ENCODE data around the gene NARS2.

DNA sequence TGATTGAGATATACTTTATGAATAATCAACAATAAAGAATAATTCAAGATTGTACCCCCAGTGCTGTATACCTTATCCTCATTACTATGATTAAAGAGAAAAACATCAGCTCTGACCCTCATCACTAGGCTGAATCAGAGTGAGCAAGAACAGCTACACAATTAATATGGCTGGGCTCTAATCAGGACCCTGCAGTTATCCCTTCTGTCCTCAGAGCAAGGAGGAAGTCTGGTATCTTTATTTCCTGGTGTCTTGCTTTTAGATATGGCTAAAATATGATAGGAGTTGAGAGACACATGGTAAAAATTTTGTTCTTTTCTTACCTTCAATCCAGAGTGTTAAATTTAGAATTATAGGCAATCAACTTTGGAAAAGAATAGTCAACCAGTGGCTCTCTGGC, 128.5 kb downstream of the NARS2 start:
- TF ChIP-seq, protein P1, sequence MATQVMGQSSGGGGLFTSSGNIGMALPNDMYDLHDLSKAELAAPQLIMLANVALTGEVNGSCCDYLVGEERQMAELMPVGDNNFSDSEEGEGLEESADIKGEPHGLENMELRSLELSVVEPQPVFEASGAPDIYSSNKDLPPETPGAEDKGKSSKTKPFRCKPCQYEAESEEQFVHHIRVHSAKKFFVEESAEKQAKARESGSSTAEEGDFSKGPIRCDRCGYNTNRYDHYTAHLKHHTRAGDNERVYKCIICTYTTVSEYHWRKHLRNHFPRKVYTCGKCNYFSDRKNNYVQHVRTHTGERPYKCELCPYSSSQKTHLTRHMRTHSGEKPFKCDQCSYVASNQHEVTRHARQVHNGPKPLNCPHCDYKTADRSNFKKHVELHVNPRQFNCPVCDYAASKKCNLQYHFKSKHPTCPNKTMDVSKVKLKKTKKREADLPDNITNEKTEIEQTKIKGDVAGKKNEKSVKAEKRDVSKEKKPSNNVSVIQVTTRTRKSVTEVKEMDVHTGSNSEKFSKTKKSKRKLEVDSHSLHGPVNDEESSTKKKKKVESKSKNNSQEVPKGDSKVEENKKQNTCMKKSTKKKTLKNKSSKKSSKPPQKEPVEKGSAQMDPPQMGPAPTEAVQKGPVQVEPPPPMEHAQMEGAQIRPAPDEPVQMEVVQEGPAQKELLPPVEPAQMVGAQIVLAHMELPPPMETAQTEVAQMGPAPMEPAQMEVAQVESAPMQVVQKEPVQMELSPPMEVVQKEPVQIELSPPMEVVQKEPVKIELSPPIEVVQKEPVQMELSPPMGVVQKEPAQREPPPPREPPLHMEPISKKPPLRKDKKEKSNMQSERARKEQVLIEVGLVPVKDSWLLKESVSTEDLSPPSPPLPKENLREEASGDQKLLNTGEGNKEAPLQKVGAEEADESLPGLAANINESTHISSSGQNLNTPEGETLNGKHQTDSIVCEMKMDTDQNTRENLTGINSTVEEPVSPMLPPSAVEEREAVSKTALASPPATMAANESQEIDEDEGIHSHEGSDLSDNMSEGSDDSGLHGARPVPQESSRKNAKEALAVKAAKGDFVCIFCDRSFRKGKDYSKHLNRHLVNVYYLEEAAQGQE (IDR thresholded peaks at IDR 0.05; ENCODE audit: low read depth): no peak
- TF ChIP-seq, protein P2, sequence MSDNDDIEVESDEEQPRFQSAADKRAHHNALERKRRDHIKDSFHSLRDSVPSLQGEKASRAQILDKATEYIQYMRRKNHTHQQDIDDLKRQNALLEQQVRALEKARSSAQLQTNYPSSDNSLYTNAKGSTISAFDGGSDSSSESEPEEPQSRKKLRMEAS (IDR thresholded peaks at IDR 0.05): no peak
- no peak for TF ChIP-seq TCF12 (IDR thresholded peaks at IDR 0.05; ENCODE audit: low read depth)
- no peak for TF ChIP-seq CEBPB (IDR thresholded peaks at IDR 0.05)
- TF ChIP-seq ZBTB7A (IDR thresholded peaks at IDR 0.05; ENCODE audit: low read depth): no peak
- TF ChIP-seq CREB1 (IDR thresholded peaks at IDR 0.05; ENCODE audit: low read depth): no peak
- no peak for TF ChIP-seq NFIC (IDR thresholded peaks at IDR 0.05)
- no peak for TF ChIP-seq FOXM1 (IDR thresholded peaks at IDR 0.05; ENCODE audit: borderline replicate concordance, low read depth)
- TF ChIP-seq EP300 (IDR thresholded peaks at IDR 0.05; ENCODE audit: borderline replicate concordance): no peak
- no peak for TF ChIP-seq TAF1 (IDR thresholded peaks at IDR 0.05; ENCODE audit: low read depth)
- TF ChIP-seq, protein P3, sequence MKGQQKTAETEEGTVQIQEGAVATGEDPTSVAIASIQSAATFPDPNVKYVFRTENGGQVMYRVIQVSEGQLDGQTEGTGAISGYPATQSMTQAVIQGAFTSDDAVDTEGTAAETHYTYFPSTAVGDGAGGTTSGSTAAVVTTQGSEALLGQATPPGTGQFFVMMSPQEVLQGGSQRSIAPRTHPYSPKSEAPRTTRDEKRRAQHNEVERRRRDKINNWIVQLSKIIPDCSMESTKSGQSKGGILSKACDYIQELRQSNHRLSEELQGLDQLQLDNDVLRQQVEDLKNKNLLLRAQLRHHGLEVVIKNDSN (IDR thresholded peaks at IDR 0.05): no peak
- TF ChIP-seq TEAD4 (IDR thresholded peaks at IDR 0.05): no peak
